ENCODE data around the gene SSTR3.
A peak's percentile ranks its signal among the peaks of the same experiment; 100 is the strongest.

SSTR3 gene

GRCh38 chr22:37167981-37168647 lies 44.2 kb downstream of the SSTR3 start:
- no peak for DNase-seq (ENCODE audit: low read depth in 2 of 2)

DNA sequence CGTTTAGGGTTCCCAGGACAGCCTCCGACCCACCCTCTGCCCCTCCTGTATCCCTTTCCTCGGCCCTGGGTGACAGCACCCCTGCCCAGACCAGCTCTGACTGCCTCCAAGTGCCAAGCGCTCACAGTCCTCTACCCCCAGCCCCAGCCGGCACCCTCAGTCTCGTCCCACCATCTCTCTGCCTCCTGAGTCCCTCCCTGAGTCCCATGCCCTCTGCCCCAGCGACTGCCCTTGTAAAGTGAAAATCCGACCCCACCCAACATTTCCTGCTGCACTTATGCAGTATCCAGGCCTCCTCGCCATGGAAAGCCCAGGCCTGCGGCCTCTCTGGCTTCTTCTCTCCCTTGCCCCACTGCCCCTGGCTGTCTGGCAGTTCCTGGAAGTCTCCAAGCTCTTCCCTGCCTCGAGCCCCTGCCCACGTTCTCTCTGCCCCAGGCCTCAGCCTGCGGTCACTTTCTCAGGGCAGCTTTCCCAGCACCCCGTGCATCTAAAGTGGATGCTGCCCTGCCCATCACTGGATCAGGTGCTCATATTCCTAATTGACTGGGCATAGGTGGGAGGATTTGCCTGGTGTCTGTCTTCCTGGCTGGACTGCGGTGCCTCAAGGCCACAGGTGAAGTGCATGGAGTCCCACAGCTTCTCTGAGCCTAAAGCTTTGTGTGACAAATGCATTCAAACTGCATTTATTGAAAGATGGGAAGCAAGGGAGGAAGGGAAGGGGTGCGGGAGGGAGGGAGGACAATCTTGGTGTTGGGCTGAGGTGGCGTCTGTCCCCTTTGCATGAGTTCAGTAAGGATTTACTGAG lies 44.9 kb downstream of the SSTR3 start:
- no peak for DNase-seq (ENCODE audit: low read depth in 2 of 2)

GRCh38 chr22:37166675-37167066 lies 45.6 kb downstream of the SSTR3 start:
- DNase-seq (ENCODE audit: low read depth in 2 of 2) = peak; percentile 78 to 84

GRCh38 chr22:37165940-37166674 lies 46.2 kb downstream of the SSTR3 start:
- DNase-seq (ENCODE audit: low read depth in 2 of 2) = no peak

GRCh38 chr22:37165066-37165465 lies 47.2 kb downstream of the SSTR3 start:
- DNase-seq (ENCODE audit: low read depth in 2 of 2) = no peak

- DNase-seq (ENCODE audit: low read depth in 2 of 2) = no peak
These were observed 47.8 kb downstream of the SSTR3 start for GRCh38 chr22:37164505-37164887.

DNA sequence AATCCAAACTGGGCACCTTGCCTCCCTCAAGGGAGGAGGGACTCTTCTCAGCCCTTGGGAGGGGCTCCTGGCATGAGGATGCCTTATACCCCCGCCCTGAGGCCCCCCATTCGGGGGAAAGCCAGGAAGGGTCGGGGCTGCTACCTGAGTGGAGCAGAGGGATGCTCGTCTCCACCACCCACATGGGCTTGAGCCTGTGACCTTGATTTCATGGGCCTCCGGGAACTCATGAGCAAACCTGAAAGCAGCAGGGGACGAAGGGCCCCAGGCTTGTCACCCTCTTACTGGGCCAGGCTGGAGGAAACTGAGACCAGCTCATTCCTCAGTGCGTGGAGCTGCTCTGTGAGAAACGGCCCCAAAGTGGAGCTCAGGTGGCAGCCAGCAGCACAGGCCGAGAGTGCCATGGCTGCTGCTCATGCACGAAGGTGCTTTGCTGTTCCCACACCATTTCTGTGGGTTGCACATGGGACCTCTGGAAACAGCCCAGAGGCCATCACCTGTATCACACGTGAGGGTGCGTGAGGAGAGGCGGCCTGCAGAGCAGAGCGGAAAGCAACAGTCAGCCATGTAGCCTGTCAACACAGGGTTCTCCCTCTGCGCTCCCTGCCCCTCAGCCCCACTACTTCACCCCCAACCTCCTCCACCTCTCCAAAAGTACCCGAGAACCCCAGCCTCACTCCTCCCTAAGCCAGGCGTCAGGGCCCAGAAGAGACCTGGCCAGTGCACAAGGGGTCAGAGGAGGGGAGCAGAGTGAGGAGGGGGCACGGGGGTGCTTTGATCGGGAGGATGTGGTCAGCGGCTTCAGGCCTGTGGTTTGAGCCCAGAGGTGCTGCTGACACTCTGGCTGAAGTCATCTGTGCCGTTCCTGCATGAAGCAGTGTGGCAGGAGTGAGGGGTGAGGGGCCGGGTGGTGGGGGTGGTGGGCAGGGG lies 48.4 kb downstream of the SSTR3 start:
- peak; percentile 39 to 65 for DNase-seq (ENCODE audit: low read depth in 2 of 2)

GRCh38 chr22:37163096-37163489 lies 49.2 kb downstream of the SSTR3 start:
- DNase-seq (ENCODE audit: low read depth in 2 of 2) = no peak

DNA sequence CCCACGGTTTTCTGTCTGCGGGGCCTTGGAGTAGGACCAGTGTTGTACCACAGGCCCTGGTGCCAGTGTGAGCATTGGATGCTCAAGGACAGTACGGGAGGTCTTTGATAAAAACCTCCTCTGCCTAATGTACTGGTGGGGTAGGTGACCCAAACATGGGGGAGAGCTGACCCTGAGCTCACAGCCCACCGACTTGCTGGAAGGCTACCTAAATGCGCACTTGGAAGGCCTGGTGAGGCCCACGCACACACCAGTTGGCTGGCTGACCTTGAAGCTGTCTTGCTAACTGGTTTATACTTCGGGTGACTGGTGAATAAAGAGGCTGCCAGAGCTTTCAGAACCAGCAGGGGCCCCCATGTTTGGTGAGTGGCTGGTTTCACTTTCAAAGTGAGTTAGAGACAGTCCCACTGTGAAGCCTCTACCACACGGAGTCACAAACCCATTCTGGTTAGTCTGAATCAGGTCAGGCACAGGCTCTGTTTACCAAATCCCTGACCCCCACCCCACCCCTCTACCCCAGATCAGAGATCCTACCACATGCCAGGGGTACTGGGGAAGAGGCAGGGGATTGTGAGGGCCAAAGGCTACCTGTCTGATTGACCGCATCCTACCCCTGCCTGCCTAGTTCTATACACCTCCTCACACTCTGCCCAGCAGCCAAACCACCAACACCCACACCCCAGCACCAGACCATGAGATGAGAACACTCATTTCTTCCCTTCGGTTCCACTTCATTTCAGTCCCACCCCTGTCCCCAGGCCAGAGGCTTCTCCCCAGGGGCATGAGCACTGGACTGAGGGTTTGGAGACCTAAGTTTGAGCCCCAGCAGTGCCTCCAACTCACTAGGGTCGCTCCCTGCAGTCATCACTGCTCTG lies 49.8 kb downstream of the SSTR3 start:
- peak; percentile 51 to 58 for DNase-seq (ENCODE audit: low read depth in 2 of 2)

GRCh38 chr22:37161443-37161842 lies 50.8 kb downstream of the SSTR3 start:
- DNase-seq (ENCODE audit: low read depth in 2 of 2) = no peak

DNA sequence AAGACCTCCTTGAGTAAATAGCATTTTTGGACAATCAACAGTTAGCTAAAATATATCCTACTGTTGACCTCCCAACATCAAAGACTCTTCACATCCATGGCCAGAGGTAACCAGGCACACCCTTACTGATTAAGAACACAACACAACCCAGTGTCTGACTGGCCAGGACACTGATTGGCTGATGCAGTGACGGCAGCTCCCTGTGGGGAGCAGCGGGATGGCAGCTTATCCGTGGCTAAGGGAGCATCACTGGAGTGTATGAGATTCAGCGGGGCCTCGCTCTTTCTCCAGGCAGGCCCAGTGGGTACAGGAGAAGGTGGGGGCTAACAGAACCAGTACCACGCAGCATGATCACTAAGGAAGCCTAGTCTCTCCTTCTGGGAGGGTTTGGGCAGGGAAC lies 52.2 kb downstream of the SSTR3 start:
- DNase-seq (ENCODE audit: low read depth in 2 of 2) = no peak

GRCh38 chr22:37158963-37159290 lies 53.4 kb downstream of the SSTR3 start:
- no peak for DNase-seq (ENCODE audit: low read depth in 2 of 2)

DNA sequence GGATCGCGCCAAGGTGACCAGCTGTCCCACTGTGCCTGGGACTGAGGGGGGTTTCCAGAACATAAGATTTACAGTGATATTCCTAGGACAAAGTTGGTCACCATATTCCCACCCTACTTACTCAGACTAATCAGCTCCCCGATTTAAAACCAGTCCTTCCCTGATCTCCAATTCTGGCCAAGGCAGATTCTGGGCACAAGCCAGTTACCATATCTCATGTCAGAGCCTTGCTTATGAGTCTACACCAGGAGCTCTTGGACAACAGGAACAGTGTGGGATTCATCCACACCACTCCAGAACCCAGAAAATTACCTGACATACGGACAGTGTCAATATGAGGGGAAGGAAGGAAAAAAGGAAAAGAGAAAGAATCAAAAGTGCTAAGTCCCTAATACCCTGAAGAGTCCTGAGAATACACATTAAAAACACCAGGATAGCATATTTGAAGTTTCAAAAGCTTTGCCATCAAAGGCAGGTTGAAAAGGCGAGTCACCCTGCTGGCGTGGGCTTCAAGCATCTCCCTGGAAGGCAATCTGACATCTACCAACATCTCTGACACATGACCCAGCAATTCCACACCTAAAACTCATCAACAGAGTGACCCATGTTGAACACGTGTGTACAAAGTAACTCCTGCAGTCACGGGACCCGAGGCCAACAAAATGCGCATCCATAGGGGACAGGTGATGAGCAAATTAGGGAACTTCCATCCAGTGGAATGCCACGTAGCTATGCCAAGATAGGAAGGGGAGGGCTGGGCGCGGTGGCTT lies 54.6 kb downstream of the SSTR3 start:
- DNase-seq (ENCODE audit: low read depth in 2 of 2) = no peak

GRCh38 chr22:37156686-37157435 lies 55.4 kb downstream of the SSTR3 start:
- no peak for DNase-seq (ENCODE audit: low read depth in 2 of 2)

DNA sequence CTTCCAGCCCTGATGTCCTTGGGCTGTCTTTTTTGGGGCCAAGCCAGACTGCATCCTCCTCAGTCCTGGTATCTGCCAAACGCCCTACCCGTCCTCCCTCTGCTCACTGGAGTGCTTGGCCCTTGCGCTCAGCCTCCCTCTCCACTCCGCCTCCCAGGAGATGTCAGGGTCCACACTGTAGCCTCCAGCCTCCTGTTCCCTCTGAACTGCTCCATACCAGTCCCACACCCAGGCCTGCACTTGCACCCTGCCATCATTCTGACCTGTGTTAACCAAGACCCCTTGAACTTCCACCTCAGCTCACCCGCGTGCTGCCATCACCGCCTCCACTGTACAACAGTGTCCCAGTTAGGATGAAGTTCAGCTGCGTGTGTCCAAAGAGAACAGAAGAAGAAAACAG lies 56.3 kb downstream of the SSTR3 start:
- DNase-seq (ENCODE audit: low read depth in 2 of 2) = no peak

DNA sequence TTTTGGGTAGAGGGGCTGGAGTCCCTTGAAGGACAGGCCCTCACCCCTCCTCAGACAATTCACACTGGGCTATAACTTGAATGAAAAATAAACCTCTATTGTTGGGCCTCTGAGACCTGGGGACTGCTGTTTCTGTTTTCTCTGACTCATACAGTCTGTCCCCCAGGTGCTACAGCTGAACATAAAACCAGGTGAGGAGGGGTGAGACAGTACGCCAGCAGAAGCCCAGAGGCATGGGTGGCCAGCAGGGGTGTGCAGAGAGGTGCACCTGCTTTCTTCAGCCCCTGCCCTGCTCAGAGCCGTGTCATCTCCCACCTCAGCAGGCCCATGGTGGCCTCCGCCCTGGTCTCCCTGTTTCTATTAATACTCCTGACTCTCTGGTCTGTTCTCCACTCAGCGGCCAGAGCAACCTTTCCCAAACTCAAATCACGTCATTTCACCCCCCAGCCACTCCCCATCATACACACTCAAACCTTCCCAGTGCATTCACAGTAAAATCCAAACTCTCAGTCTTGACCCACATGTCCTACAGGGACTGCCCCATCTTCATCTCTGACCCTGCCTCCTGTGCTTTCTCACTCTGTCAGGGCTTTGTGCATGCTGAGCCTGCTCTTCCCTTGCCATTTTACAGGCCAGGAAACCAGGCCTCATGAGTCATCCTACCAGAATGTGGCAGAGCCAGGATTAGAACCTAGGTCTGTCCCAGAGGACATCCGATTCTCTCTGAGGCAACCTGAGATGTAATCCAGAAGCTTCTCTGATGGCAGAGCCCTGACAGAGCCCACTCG lies 57.2 kb downstream of the SSTR3 start:
- DNase-seq (ENCODE audit: low read depth in 2 of 2) = no peak

All from activated CD4-positive, alpha-beta T cell treated with anti-CD3 and anti-CD28 coated beads for 24 hours (primary cell).